ENCODE data around the gene SPECC1. TPM values are rescaled to one million over a fixed set of nuclear protein-coding genes. Genes with fewer than 3 reads are reported as not detected.

The SPECC1 gene
- total RNA-seq, 1 donor from 2014 or later, result 69.6 TPM

DNA sequence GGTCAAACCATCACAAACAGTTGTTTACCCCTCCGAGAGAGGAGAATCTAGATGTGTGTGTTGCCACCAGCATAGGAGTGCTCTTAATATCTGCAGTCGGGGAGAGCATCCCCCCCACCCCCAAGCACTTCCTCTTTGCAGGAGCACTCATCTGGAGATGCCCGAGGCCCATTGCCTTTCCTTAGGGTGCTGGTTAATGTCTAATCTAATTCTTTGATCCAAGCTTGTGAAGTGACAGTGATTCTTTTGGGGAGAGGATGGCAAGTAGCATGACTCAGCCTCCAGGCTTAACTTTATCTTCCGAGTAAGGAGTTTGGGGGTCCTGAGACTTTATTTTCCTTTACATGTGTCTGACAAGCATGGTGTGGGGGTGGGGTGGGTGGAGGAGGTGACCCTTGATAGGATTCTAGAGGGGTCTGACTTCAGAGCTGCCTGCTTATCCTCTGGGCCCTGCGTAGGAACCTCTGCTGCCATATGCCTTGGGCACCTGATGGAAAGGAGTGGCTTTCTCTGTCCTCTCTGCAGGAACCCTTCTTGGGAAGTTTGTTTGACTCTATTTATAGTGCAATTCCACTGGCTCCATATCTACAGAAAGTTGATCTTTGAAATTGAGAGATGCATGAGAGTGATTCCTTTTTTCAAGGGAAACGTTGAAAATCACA, 207.1 kb downstream of the SPECC1 start:
- peaks cover 9% of the 10 kb centered on the region for H3K9me3 Mint-ChIP-seq (ENCODE audit: low read depth)
- peaks cover 2% of the 10 kb centered on the region for H3K4me1 Mint-ChIP-seq (ENCODE audit: low read depth)
- H3K36me3 Mint-ChIP-seq (ENCODE audit: insufficient read depth), result peaks cover 13% of the 10 kb centered on the region
- TF ChIP-seq, protein P1, sequence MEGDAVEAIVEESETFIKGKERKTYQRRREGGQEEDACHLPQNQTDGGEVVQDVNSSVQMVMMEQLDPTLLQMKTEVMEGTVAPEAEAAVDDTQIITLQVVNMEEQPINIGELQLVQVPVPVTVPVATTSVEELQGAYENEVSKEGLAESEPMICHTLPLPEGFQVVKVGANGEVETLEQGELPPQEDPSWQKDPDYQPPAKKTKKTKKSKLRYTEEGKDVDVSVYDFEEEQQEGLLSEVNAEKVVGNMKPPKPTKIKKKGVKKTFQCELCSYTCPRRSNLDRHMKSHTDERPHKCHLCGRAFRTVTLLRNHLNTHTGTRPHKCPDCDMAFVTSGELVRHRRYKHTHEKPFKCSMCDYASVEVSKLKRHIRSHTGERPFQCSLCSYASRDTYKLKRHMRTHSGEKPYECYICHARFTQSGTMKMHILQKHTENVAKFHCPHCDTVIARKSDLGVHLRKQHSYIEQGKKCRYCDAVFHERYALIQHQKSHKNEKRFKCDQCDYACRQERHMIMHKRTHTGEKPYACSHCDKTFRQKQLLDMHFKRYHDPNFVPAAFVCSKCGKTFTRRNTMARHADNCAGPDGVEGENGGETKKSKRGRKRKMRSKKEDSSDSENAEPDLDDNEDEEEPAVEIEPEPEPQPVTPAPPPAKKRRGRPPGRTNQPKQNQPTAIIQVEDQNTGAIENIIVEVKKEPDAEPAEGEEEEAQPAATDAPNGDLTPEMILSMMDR (IDR thresholded peaks at IDR 0.05; ENCODE audit: unreplicated experiment), result no peak
- no peak overlapping the region for H3K4me3 Mint-ChIP-seq (ENCODE audit: low read depth)
- H3K27ac Mint-ChIP-seq, result no peak overlapping the region
- no peaks in the 10 kb centered on the region for H3K27me3 Mint-ChIP-seq
- no peak for DNase-seq (ENCODE audit: low spot score, unreplicated experiment)

DNA sequence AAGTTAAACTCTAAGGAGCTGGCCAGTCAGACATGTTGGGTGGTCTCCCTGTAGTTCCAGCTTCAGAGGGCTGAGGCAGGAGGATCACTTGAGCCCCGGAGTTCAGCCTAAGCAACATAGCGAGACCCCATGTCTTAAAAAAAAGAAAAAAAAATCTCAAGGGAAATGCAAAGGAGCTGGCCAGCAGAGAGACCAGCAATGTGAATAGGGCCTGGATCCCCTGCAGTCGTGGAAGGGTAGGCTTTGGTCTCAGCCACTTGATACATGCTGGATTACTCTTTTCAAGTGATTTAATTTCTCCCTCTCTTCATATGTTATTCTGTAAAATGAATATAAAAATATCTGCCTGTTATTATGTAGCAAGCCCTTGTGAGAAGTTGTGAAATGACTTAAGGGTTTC, 207.7 kb downstream of the SPECC1 start:
- no peak for DNase-seq (ENCODE audit: low spot score, unreplicated experiment)

DNA sequence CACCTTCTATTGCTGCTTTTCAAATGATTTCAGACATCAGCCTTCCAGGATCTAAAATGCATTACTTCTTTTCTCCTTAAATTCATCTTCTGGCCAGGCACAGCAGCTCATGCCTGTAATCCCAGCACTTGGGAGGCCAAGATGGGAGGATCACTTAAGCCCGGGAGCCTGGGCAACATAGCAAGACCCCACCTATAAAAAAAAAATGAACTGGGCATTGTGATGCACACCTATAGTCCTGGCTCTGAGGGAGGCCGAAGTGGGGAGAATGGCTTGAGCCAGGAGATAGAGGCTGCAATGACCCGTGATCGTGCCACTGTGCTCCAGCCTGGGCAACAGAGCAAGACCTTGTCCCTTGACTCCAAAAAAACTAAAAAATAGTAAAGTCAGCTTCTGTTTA, 208.5 kb downstream of the SPECC1 start:
- peaks cover 10% of the 10 kb centered on the region for H3K36me3 Mint-ChIP-seq (ENCODE audit: insufficient read depth)
- H3K4me1 Mint-ChIP-seq (ENCODE audit: low read depth), result peaks cover 2% of the 10 kb centered on the region
- H3K4me3 Mint-ChIP-seq (ENCODE audit: low read depth), result no peak overlapping the region
- H3K9me3 Mint-ChIP-seq (ENCODE audit: low read depth), result peaks cover 9% of the 10 kb centered on the region
- TF ChIP-seq, protein P1 (IDR thresholded peaks at IDR 0.05; ENCODE audit: unreplicated experiment), result no peak
- no peak for DNase-seq (ENCODE audit: low spot score, unreplicated experiment)
- no peaks in the 10 kb centered on the region for H3K27me3 Mint-ChIP-seq
- no peak overlapping the region for H3K27ac Mint-ChIP-seq

More for the DNA sequence above, 207.7 kb downstream of the SPECC1 start:
- H3K4me3 Mint-ChIP-seq (ENCODE audit: low read depth), result no peak overlapping the region
- H3K9me3 Mint-ChIP-seq (ENCODE audit: low read depth), result peaks cover 9% of the 10 kb centered on the region
- no peak overlapping the region for H3K27ac Mint-ChIP-seq
- peaks cover 2% of the 10 kb centered on the region for H3K4me1 Mint-ChIP-seq (ENCODE audit: low read depth)
- H3K27me3 Mint-ChIP-seq, result no peaks in the 10 kb centered on the region
- peaks cover 11% of the 10 kb centered on the region for H3K36me3 Mint-ChIP-seq (ENCODE audit: insufficient read depth)
- TF ChIP-seq, protein P1 (IDR thresholded peaks at IDR 0.05; ENCODE audit: unreplicated experiment), result no peak

DNA sequence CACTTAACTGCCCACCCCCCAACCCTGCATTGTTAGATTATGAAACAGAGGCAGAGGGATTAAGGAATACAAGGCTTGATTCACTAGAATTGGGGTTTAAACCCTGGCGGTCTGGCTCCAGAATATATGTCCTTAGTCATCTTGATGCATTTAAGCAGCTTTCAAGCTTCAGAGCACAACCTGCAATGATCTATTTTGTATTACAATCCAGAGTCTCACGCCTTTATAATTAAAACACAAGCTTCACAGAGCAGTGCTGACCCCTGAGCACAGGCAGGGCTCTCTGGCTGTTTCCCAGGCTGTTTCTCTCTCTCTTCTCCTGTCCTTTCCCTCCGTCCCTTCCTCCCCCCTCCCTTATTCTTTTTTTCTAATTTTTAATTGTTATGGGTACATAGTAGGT, 209.1 kb downstream of the SPECC1 start:
- peaks cover 11% of the 10 kb centered on the region for H3K36me3 Mint-ChIP-seq (ENCODE audit: insufficient read depth)
- no peak overlapping the region for H3K4me3 Mint-ChIP-seq (ENCODE audit: low read depth)
- no peak for DNase-seq (ENCODE audit: low spot score, unreplicated experiment)
- no peak overlapping the region for H3K27ac Mint-ChIP-seq
- H3K9me3 Mint-ChIP-seq (ENCODE audit: low read depth), result peaks cover 9% of the 10 kb centered on the region
- H3K4me1 Mint-ChIP-seq (ENCODE audit: low read depth), result peaks cover under 1% of the 10 kb centered on the region
- TF ChIP-seq, protein P1 (IDR thresholded peaks at IDR 0.05; ENCODE audit: unreplicated experiment), result no peak
- H3K27me3 Mint-ChIP-seq, result no peaks in the 10 kb centered on the region

DNA sequence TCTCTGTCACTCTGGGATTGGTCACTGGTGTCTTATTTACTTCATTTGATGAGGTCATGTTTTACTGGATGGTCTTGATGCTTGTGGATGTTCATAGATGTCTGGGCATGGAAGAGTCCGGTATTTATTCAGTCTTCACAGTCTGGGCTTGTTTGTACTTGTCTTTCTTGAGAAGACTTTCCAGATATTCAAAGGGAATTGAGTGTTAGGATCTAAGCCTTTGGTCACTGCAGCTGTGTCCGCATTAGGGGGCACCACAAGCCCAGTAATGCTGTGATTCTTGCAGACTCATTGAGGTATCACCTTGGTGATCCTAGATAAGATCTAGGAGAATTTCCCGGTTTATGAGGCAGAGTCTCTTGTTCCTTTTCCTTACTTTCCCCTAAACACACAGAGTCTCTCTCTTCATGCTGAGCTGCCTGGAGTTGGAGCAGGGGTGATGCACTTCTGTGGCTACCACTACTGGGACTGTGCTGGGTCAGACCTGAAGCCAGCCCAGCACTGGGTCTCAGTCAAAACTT, 214.7 kb downstream of the SPECC1 start:
- peak overlapping the region; percentile 37 for H3K27ac Mint-ChIP-seq
- peaks cover 9% of the 10 kb centered on the region for H3K9me3 Mint-ChIP-seq (ENCODE audit: low read depth)
- H3K36me3 Mint-ChIP-seq (ENCODE audit: insufficient read depth), result peaks cover 21% of the 10 kb centered on the region
- TF ChIP-seq, protein P1 (IDR thresholded peaks at IDR 0.05; ENCODE audit: unreplicated experiment), result no peak
- H3K4me1 Mint-ChIP-seq (ENCODE audit: low read depth), result peaks cover 11% of the 10 kb centered on the region
- no peak overlapping the region for H3K4me3 Mint-ChIP-seq (ENCODE audit: low read depth)
- no peak for DNase-seq (ENCODE audit: low spot score, unreplicated experiment)
- no peaks in the 10 kb centered on the region for H3K27me3 Mint-ChIP-seq
